GM21526 (cell line): ENCODE data around the gene TTBK1.

Source experiments
- ATAC-seq: cut with Tn5 transposase; IDR thresholded peaks from one replicate; pipeline ENCODE4 v1.9.1; 2021; ENCODE audit warnings: moderate library complexity; ENCODE audit not compliant: unreplicated experiment, low FRiP score

TTBK1 gene

GRCh38 chr6:43242908-43243663, at the start of gene TTBK1:
TSS of gene TTBK1 (plus strand) at chr6:43243481. CDS start at chr6:43246661, 3,180 bp downstream.
- ATAC-seq, result no peak

DNA sequence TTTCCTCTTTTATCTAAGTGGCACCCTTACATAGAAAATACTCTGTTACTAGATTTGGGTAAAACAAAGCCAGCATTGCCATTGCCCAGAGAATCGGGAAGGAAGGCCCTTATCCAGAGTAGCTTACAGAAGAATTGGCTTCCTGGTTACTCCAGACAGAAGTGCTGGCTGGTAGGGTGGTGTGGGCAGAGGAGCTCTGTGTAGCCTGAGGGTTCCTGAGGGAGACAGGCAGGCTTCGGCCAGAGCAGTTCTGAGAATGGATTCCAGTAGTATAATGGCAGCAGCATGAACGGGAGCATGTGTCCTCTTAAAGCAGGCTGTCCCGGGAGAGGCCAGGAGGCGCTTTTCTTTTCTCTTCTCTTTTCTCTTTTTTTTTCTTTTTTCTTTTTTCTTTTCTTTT, 49.4 kb upstream of the TTBK1 start:
- no peak for ATAC-seq

DNA sequence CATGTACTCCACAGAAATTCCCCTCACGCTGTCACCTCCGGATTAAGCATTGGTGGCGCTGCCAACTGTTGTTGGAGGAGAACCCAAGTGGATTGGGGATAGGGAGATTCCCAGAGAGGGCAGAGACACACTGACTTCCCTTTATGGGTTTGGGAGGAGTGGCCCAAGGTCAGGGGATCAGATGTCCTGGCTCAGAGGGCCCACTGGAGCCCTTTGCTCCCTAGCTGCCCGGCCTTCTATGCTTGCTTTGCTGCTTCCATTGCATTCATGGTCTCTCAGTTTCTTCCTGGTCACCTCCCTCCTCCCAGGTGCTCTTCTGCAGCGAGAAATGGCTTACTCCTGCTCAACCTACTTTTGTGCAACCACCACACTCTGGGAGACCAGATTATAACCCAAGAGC, 46.9 kb upstream of the TTBK1 start:
- no peak for ATAC-seq

GRCh38 chr6:43199912-43200311, 43.4 kb upstream of the TTBK1 start:
- ATAC-seq, result no peak

- ATAC-seq, result no peak
Observed at GRCh38 chr6:43200541-43200940, 42.7 kb upstream of the TTBK1 start.

DNA sequence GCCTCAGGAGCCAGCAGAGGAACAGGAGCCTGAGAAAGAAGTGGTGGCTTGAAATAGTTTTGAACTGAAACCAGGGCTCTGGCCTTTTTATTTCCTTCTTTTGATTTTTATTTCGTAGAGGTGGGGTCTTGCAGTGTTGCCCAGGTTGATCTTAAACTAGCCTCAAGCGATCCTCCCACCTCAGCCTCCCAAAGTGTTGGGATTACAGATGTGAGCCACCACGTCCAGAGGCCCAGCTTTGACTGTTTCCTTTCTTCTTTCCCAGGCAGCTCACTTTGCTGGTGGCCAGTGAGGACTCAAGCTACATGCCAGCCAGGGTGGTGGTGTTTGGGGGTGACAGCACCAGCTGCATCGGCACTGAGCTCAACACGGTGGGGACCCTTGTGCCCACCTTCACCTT, 40.8 kb upstream of the TTBK1 start:
- no peak for ATAC-seq

GRCh38 chr6:43203029-43203717, 40.1 kb upstream of the TTBK1 start:
- no peak for ATAC-seq

DNA sequence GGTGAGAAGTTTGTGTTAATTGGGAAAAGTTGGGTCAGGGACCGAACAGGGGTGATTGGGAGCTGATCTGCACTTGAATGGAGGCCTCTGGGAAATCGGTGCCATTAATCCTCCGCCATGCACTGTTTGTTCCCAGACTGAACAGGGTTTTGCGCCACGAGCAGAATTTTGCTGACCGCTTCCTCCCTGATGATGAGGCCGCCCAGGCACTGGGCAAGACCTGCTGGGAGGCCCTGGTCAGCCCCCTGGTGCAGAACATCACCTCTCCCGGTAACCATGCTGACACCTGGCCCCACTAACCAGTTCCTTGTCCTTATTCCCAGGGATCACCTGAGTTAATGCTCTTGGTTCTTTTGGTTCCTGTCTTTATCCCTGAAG, 39.6 kb upstream of the TTBK1 start:
- ATAC-seq, result no peak

DNA sequence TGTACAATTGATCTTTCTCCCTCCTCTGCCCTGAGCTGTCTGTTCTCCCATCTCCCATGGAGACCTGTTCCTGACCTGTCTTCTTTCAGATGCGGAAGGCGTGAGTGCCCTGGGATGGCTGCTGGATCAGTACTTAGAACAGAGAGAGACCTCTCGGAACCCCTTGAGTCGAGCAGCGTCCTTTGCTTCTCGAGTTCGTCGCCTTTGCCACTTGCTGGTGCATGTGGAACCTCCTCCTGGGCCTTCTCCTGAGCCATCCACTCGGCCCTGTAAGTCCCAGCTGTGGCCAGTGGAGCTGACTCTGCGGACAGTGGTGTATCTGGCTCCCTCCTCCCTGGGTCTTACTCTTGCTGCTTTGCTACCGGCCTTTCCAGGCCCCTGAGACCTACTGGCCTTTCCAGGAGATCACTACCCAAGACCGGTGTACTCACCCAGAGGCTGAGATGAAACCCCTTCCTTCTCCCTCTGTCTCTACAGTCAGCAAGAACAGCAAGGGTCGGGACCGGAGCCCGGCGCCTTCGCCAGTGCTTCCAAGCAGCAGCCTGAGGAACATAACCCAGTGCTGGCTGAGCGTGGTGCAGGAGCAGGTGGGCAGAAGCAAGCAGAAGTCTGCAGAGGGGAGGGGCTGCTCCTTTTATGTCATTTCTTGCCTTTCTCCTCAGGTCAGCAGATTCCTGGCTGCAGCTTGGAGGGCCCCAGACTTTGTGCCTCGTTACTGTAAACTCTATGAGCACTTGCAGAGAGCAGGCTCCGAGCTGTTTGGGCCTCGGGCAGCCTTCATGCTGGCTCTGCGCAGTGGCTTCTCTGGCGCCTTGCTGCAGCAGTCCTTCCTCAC, 38.8 kb upstream of the TTBK1 start:
- ATAC-seq, result no peak

DNA sequence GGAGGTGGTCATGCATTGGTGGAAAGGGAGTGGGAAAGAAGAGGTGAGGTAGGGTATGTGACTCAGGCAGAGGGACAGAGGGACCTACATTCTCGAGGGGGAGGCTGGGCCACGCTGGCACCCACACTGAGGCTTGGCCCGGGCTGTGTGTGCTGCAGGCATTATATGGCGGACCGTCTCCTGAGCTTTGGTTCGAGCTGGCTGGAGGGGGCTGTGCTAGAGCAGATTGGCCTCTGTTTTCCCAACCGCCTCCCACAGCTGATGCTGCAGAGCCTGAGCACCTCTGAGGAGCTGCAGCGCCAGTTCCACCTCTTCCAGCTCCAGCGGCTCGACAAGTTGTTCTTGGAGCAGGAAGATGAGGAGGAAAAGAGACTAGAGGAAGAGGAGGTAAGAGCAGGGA, 37.4 kb upstream of the TTBK1 start:
- no peak for ATAC-seq

DNA sequence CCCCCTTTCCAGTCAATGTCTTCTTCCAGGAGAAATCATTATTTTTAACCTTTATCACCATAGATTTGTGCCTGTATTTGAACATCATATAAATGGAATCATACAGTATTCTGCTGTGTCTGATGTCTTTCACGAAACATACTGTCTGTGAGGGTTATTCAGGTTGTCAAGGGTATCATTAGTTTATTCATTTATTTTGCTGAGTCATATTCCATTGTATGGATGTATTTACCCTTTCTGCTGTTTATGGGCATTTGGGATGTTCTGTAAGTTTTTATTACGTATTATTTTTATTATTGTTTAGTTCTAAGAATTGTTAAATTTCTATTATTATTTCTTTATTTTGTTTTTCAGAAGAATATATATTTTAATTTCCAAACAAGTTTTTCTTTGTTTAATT, 36.0 kb upstream of the TTBK1 start:
- ATAC-seq, result no peak

DNA sequence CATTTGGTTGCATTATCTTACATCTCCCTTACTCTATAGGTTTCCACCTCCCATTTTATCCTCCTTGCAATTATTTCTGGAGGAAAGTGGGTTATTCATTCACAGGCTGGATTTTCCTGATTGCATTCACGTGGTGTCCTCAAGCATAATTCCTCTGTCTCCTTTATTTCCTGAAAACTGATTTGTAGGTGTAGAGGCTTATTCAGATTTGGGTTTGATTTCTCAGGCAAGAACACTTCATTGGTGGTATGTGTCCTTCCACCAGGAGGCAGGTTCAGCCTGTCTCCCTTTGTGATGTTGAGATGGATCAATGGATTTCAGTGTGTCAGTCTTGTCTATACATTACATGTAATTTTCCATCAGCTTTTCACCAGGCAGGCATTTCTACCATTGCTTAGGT, 31.3 kb upstream of the TTBK1 start:
- ATAC-seq, result no peak

GRCh38 chr6:43213431-43213830, 29.9 kb upstream of the TTBK1 start:
- ATAC-seq, result no peak

DNA sequence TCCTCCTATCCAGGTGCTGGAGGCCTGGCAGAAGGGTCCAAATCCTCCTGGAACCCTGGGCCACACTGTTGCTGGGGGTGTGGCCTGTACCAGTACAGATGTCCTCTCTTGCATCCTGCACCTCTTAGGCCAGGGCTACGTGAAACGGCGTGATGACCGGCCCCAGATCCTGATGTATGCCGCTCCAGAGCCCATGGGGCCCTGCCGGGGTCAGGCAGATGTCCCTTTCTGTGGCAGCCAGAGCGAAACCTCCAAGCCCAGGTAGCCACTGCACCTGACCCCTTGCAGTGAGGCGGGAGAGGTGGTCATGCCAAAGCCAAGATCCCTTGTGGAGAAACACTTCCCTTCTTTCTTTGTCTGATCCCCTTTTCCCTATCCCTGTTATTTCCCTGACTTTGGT, 28.2 kb upstream of the TTBK1 start:
- ATAC-seq, result no peak

DNA sequence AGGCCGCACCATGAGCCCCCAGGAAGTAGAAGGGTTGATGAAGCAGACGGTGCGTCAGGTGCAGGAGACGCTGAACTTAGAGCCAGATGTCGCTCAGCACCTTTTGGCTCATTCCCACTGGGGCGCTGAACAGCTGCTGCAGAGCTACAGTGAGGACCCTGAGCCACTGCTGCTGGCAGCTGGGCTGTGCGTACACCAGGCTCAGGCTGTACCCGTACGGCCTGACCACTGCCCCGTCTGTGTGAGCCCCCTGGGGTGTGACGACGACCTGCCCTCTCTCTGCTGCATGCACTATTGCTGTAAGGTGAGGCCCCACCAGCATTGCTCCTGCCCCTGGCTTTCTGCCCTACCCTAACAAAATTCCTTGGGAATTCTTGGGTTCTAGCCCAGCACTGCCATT, 27.1 kb upstream of the TTBK1 start:
- no peak for ATAC-seq

DNA sequence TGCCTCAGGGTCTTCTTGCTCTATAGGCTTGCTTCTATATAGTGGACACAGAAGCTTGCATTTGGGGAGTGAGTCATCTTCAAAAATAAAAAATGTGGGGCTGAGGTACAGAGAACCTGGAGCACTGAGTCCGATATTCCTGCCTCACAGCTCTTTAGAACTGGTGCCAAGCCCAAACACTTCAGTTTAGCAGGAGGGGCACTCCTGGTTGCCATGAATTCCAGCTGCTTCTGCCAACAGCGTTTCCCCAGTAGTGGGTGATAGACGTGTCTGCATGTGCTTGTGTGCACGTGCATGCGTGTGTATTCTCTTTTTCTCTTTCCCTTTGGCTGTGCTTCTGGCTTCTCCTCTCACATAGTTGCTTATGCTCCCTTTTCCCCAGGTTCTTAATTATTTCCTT, 25.9 kb upstream of the TTBK1 start:
- no peak for ATAC-seq

- no peak for ATAC-seq
Observed at GRCh38 chr6:43219119-43219518, 24.2 kb upstream of the TTBK1 start.

GRCh38 chr6:43219814-43220213, 23.5 kb upstream of the TTBK1 start:
- no peak for ATAC-seq

GRCh38 chr6:43220439-43220951, 22.8 kb upstream of the TTBK1 start:
- no peak for ATAC-seq

DNA sequence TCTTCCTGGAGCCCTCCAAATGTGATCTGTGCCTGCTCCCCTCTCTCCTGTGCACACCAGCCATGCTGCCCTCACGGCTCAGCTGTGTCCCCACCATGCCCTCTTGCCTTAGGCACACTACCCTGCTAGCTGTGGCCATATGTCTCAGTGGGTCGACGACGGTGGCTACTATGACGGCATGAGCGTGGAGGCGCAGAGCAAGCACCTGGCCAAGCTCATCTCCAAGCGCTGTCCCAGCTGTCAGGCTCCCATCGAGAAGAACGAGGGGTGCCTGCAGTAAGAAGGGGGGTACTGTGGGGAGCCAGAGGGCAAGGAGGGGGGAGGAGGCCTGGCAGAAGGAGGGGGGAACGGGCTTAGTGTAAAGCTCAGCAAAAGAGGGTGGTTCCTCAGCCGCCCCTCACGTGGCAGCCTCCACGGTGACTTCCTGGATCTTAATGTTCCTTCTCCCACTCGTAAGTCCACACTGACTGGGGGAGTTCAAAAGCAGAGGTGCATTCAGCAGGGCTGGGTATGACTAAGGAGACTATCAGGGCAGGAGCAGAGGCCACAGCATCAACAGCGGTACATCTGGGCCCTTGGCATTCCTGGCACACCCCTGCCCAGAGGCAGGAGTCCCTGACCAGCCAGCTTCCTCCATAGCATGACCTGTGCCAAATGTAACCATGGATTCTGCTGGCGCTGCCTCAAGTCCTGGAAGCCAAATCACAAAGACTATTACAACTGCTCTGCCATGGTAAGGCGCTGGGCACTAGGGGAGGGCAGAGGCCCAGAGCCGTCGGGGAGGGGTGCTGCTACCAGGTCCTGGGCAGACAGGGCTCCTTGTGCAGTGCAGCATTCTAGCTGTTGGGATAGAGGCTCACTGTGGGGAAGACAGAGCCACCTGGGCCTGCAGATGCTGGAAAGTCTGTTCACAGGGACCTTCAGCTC, 22.0 kb upstream of the TTBK1 start:
- ATAC-seq, result no peak
